ENCODE measurements around the gene TBC1D17.
A peak's percentile ranks its signal among the peaks of the same experiment; 100 is the strongest.

GRCh38 chr19:49856574-49857021, 20.9 kb upstream of the TBC1D17 start:
- TF ChIP-seq, protein P1, sequence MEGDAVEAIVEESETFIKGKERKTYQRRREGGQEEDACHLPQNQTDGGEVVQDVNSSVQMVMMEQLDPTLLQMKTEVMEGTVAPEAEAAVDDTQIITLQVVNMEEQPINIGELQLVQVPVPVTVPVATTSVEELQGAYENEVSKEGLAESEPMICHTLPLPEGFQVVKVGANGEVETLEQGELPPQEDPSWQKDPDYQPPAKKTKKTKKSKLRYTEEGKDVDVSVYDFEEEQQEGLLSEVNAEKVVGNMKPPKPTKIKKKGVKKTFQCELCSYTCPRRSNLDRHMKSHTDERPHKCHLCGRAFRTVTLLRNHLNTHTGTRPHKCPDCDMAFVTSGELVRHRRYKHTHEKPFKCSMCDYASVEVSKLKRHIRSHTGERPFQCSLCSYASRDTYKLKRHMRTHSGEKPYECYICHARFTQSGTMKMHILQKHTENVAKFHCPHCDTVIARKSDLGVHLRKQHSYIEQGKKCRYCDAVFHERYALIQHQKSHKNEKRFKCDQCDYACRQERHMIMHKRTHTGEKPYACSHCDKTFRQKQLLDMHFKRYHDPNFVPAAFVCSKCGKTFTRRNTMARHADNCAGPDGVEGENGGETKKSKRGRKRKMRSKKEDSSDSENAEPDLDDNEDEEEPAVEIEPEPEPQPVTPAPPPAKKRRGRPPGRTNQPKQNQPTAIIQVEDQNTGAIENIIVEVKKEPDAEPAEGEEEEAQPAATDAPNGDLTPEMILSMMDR (optimal IDR thresholded peaks at IDR 0.05 in 1 of 3, IDR thresholded peaks at IDR 0.05 in 1 of 3, conservative IDR thresholded peaks at IDR 0.05 in 1 of 3; ENCODE audit: extremely low read depth in 1 of 3, insufficient read depth in 2 of 3, low read length in 3 of 3) = peak in 1 of 3 experiments; percentile 2
- no peak for TF ChIP-seq EZH2 (IDR thresholded peaks at IDR 0.05; ENCODE audit: low read length)
